Measurements from ENCODE around the gene KDELR3.

Gene KDELR3

GRCh38 chr22:38485783-38486182 is 17.9 kb downstream of the KDELR3 start:
- H3K9me3 ChIP-seq (ENCODE audit: control insufficient read depth, low read length): no peaks in the 10 kb centered on the region
- 97 to 99% methylated on average over 5 of the region's 5 CpGs for WGBS, 2 experiments (ENCODE audit: insufficient coverage in 2 of 2)
- peaks cover 94% of the 10 kb centered on the region for H3K36me3 ChIP-seq (ENCODE audit: control insufficient read depth, insufficient read depth, low read length)
- H3K27ac ChIP-seq (ENCODE audit: low read depth, low read length, severe bottlenecking): no peak overlapping the region
- H3K4me1 ChIP-seq (ENCODE audit: control insufficient read depth, insufficient read depth, low read length, poor library complexity, severe bottlenecking): peaks cover 4% of the 10 kb centered on the region
- H3K4me3 ChIP-seq (ENCODE audit: extremely low read depth, insufficient read depth, low read length, poor library complexity, severe bottlenecking): no peak overlapping the region

GRCh38 chr22:38487946-38488345 is 20.1 kb downstream of the KDELR3 start:
- peaks cover 8% of the 10 kb centered on the region for H3K4me1 ChIP-seq (ENCODE audit: control insufficient read depth, insufficient read depth, low read length, poor library complexity, severe bottlenecking)
- no peaks in the 10 kb centered on the region for H3K9me3 ChIP-seq (ENCODE audit: control insufficient read depth, low read length)
- H3K36me3 ChIP-seq (ENCODE audit: control insufficient read depth, insufficient read depth, low read length): peaks cover 95% of the 10 kb centered on the region
- WGBS, 2 experiments (ENCODE audit: insufficient coverage in 2 of 2): 93% methylated on average over 3 of the region's 6 CpGs; no CpG with 5 or more reads in 1 of the 2 experiments
- no peak overlapping the region for H3K4me3 ChIP-seq (ENCODE audit: extremely low read depth, insufficient read depth, low read length, poor library complexity, severe bottlenecking)
- no peak overlapping the region for H3K27ac ChIP-seq (ENCODE audit: low read depth, low read length, severe bottlenecking)

GRCh38 chr22:38489142-38489541 is 21.2 kb downstream of the KDELR3 start:
- Histone ChIP-seq H3K27ac (ENCODE audit: low read depth, low read length, severe bottlenecking) (no peak overlapping the region), H3K36me3 (ENCODE audit: control insufficient read depth, insufficient read depth, low read length) (peaks cover 95% of the 10 kb centered on the region), H3K4me1 (ENCODE audit: control insufficient read depth, insufficient read depth, low read length, poor library complexity, severe bottlenecking) (peaks cover 8% of the 10 kb centered on the region), H3K9me3 (ENCODE audit: control insufficient read depth, low read length) (no peaks in the 10 kb centered on the region), H3K4me3 (ENCODE audit: extremely low read depth, insufficient read depth, low read length, poor library complexity, severe bottlenecking) (no peak overlapping the region)
- WGBS, 2 experiments (ENCODE audit: insufficient coverage in 2 of 2): 97 to 98% methylated on average over 14 to 15 of the region's 17 CpGs

- H3K9me3 ChIP-seq (ENCODE audit: control insufficient read depth, low read length): no peaks in the 10 kb centered on the region
- H3K4me3 ChIP-seq (ENCODE audit: extremely low read depth, insufficient read depth, low read length, poor library complexity, severe bottlenecking): no peak overlapping the region
- H3K27ac ChIP-seq (ENCODE audit: low read depth, low read length, severe bottlenecking): peak overlapping the region; percentile 45
- peaks cover 8% of the 10 kb centered on the region for H3K4me1 ChIP-seq (ENCODE audit: control insufficient read depth, insufficient read depth, low read length, poor library complexity, severe bottlenecking)
- 92 to 94% methylated on average over 6 to 7 of the region's 7 CpGs for WGBS, 2 experiments (ENCODE audit: insufficient coverage in 2 of 2)
- peaks cover 95% of the 10 kb centered on the region for H3K36me3 ChIP-seq (ENCODE audit: control insufficient read depth, insufficient read depth, low read length)
Observed at GRCh38 chr22:38489561-38490145, 21.8 kb downstream of the KDELR3 start.

- H3K27ac ChIP-seq (ENCODE audit: low read depth, low read length, severe bottlenecking): peak overlapping the region; percentile 45
- peaks cover 96% of the 10 kb centered on the region for H3K36me3 ChIP-seq (ENCODE audit: control insufficient read depth, insufficient read depth, low read length)
- H3K4me3 ChIP-seq (ENCODE audit: extremely low read depth, insufficient read depth, low read length, poor library complexity, severe bottlenecking): no peak overlapping the region
- no peaks in the 10 kb centered on the region for H3K9me3 ChIP-seq (ENCODE audit: control insufficient read depth, low read length)
- WGBS, 2 experiments (ENCODE audit: insufficient coverage in 2 of 2): 80 to 94% methylated on average over 1 of the region's 2 CpGs
- H3K4me1 ChIP-seq (ENCODE audit: control insufficient read depth, insufficient read depth, low read length, poor library complexity, severe bottlenecking): peaks cover 8% of the 10 kb centered on the region
Observed at GRCh38 chr22:38490475-38490874, 22.6 kb downstream of the KDELR3 start.

GRCh38 chr22:38490915-38491314 is 23.0 kb downstream of the KDELR3 start:
- Histone ChIP-seq H3K27ac (ENCODE audit: low read depth, low read length, severe bottlenecking) (peak overlapping the region; percentile 45), H3K4me1 (ENCODE audit: control insufficient read depth, insufficient read depth, low read length, poor library complexity, severe bottlenecking) (peaks cover 8% of the 10 kb centered on the region), H3K4me3 (ENCODE audit: extremely low read depth, insufficient read depth, low read length, poor library complexity, severe bottlenecking) (no peak overlapping the region), H3K9me3 (ENCODE audit: control insufficient read depth, low read length) (no peaks in the 10 kb centered on the region), H3K36me3 (ENCODE audit: control insufficient read depth, insufficient read depth, low read length) (peaks cover 97% of the 10 kb centered on the region)
- 100% methylated on average over 1 of the region's 1 CpG; no CpG with 5 or more reads in 1 of the 2 experiments for WGBS, 2 experiments (ENCODE audit: insufficient coverage in 2 of 2)

GRCh38 chr22:38491707-38492348 is 23.9 kb downstream of the KDELR3 start:
- Histone ChIP-seq H3K4me3 (ENCODE audit: extremely low read depth, insufficient read depth, low read length, poor library complexity, severe bottlenecking) (no peak overlapping the region), H3K4me1 (ENCODE audit: control insufficient read depth, insufficient read depth, low read length, poor library complexity, severe bottlenecking) (peaks cover 8% of the 10 kb centered on the region), H3K27ac (ENCODE audit: low read depth, low read length, severe bottlenecking) (no peak overlapping the region), H3K36me3 (ENCODE audit: control insufficient read depth, insufficient read depth, low read length) (peaks cover 97% of the 10 kb centered on the region), H3K9me3 (ENCODE audit: control insufficient read depth, low read length) (no peaks in the 10 kb centered on the region)
- WGBS, 2 experiments (ENCODE audit: insufficient coverage in 2 of 2): 100% methylated on average over 2 to 3 of the region's 5 CpGs

- no peaks in the 10 kb centered on the region for H3K9me3 ChIP-seq (ENCODE audit: control insufficient read depth, low read length)
- no peak overlapping the region for H3K4me3 ChIP-seq (ENCODE audit: extremely low read depth, insufficient read depth, low read length, poor library complexity, severe bottlenecking)
- H3K36me3 ChIP-seq (ENCODE audit: control insufficient read depth, insufficient read depth, low read length): peaks cover 100% of the 10 kb centered on the region
- no peak overlapping the region for H3K27ac ChIP-seq (ENCODE audit: low read depth, low read length, severe bottlenecking)
- WGBS, 2 experiments (ENCODE audit: insufficient coverage in 2 of 2): 100% methylated on average over 2 of the region's 2 CpGs
- peaks cover 6% of the 10 kb centered on the region for H3K4me1 ChIP-seq (ENCODE audit: control insufficient read depth, insufficient read depth, low read length, poor library complexity, severe bottlenecking)
Observed at GRCh38 chr22:38494498-38494897, 26.6 kb downstream of the KDELR3 start.

GRCh38 chr22:38494939-38495338 is 27.0 kb downstream of the KDELR3 start:
- Histone ChIP-seq H3K9me3 (ENCODE audit: control insufficient read depth, low read length) (no peaks in the 10 kb centered on the region), H3K27ac (ENCODE audit: low read depth, low read length, severe bottlenecking) (no peak overlapping the region), H3K4me1 (ENCODE audit: control insufficient read depth, insufficient read depth, low read length, poor library complexity, severe bottlenecking) (peaks cover 4% of the 10 kb centered on the region), H3K36me3 (ENCODE audit: control insufficient read depth, insufficient read depth, low read length) (peaks cover 100% of the 10 kb centered on the region), H3K4me3 (ENCODE audit: extremely low read depth, insufficient read depth, low read length, poor library complexity, severe bottlenecking) (no peak overlapping the region)
- 98 to 100% methylated on average over 10 to 11 of the region's 12 CpGs for WGBS, 2 experiments (ENCODE audit: insufficient coverage in 2 of 2)

GRCh38 chr22:38497869-38498268 is 30.0 kb downstream of the KDELR3 start:
- Histone ChIP-seq H3K27ac (ENCODE audit: low read depth, low read length, severe bottlenecking) (no peak overlapping the region), H3K4me3 (ENCODE audit: extremely low read depth, insufficient read depth, low read length, poor library complexity, severe bottlenecking) (no peak overlapping the region), H3K36me3 (ENCODE audit: control insufficient read depth, insufficient read depth, low read length) (peaks cover 98% of the 10 kb centered on the region), H3K9me3 (ENCODE audit: control insufficient read depth, low read length) (no peaks in the 10 kb centered on the region), H3K4me1 (ENCODE audit: control insufficient read depth, insufficient read depth, low read length, poor library complexity, severe bottlenecking) (no peaks in the 10 kb centered on the region)
- WGBS, 2 experiments (ENCODE audit: insufficient coverage in 2 of 2): no CpG with 5 or more reads among the region's 3 CpGs
